ENCODE results near the gene LSM5.

LSM5 gene

DNA sequence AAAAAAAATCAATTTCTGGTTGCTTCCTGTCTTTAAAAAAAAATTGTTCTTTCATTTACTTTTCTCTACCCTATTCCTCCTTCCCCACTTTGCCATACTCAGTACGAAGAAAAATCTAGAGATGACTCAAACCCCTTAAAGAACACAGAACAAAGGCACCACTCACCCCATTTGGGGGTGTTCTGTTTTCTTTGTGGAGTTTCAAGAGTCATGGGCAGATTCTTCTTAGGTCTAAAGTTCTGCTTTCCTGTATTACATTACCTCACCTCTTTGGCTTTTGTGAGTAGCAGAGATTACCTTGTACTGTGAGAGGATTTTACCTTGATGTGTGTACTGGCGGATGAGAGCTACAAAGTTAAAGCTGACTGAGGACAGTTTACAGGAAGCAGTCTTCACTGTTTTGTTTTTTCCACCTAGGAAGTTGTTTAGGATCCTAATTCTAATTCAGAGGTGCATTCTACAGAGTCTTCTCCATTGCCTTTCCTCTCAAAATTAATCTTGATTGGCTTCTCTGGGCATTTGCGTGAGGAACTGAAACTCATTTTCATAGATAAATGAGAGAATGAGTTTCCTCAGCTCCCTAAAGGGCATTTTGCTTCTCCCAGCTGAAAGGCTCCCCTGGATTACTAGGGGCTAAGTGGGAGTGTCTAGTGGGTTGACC is 25.8 kb upstream of the LSM5 start:
- Histone ChIP-seq H3K23ac (ENCODE audit: low read length in 2 of 2) (no peak overlapping the region), H2BK120ac (ENCODE audit: low read depth, low read length) (no peak overlapping the region), H3K14ac (ENCODE audit: low read length in 2 of 2) (no peak overlapping the region), H3K4me3 (ENCODE audit: insufficient read depth in 1 of 2, low read depth in 1 of 2, low read length in 2 of 2) (no peak overlapping the region), H2AK5ac (ENCODE audit: low read length, severe bottlenecking) (no peak overlapping the region), H3K36me3 (ENCODE audit: control insufficient read depth in 1 of 2, insufficient read depth in 2 of 2, low read depth in 1 of 2, low read length in 2 of 2) (peaks cover 3 to 15% of the 10 kb centered on the region in 2 experiments), H3K18ac (ENCODE audit: low read depth in 1 of 2, low read length in 2 of 2) (no peak overlapping the region), H2BK15ac (ENCODE audit: low read depth, poor library complexity, severe bottlenecking) (no peak overlapping the region), H3K27me3 (ENCODE audit: control insufficient read depth in 1 of 2, insufficient read depth in 1 of 2, low read length in 2 of 2) (no peaks in the 10 kb centered on the region), H2BK5ac (ENCODE audit: low read depth, low read length, poor library complexity, severe bottlenecking) (no peak overlapping the region), H3K4me2 (ENCODE audit: low read length, poor library complexity, severe bottlenecking) (no peak overlapping the region), H3K4ac (ENCODE audit: low read depth in 1 of 2, low read length in 2 of 2) (no peak overlapping the region), H4K8ac (ENCODE audit: low read length) (no peak overlapping the region), H3K4me1 (ENCODE audit: control insufficient read depth, insufficient read depth, low read depth, low read length) (peaks cover 2% of the 10 kb centered on the region), H3K79me1 (replicated peaks; ENCODE audit: low read length, poor library complexity, severe bottlenecking) (peaks cover 19% of the 10 kb centered on the region), H3K9ac (ENCODE audit: low read length) (no peak overlapping the region), H2AFZ (ENCODE audit: low read depth, low read length) (no peak overlapping the region), H4K91ac (ENCODE audit: low read length) (no peak overlapping the region), H3K9me3 (ENCODE audit: control insufficient read depth, low read length) (peaks cover 27% of the 10 kb centered on the region), H2BK12ac (ENCODE audit: low read length in 2 of 2) (no peak overlapping the region), H3K27ac (ENCODE audit: low read length, poor library complexity, severe bottlenecking) (peak overlapping the region; percentile 36)
- DNase-seq: no peak
- 100% methylated on average over 2 of the region's 3 CpGs for WGBS

DNA sequence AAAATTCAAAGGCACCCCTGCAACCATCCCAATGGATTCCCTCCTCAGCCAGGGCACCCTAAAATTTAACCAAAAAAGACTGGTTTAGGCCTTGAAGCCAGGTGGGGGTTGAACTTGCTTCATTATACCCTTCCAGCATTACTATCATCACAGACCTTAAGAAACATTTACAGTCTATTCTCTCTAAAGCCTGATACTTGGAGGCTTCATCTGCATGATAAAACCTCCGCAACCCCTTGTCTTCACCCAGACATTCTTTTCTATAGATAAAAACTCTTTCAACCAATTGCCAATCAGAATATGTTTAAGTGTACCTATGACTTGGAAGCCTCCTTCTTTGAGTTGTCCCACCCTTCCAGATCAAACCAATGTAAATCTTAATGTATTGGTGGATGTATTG is 23.0 kb upstream of the LSM5 start:
- no peak overlapping the region for H4K8ac ChIP-seq (ENCODE audit: low read length)
- H4K91ac ChIP-seq (ENCODE audit: low read length): no peak overlapping the region
- no peak overlapping the region for H2BK120ac ChIP-seq (ENCODE audit: low read depth, low read length)
- H3K18ac ChIP-seq (ENCODE audit: low read depth in 1 of 2, low read length in 2 of 2): no peak overlapping the region
- H2BK15ac ChIP-seq (ENCODE audit: low read depth, poor library complexity, severe bottlenecking): no peak overlapping the region
- WGBS: no CpG with 5 or more reads among the region's 1 CpG
- H3K23ac ChIP-seq (ENCODE audit: low read length in 2 of 2): no peak overlapping the region
- H3K9me3 ChIP-seq (ENCODE audit: control insufficient read depth, low read length): peaks cover 4% of the 10 kb centered on the region
- H3K27me3 ChIP-seq (ENCODE audit: control insufficient read depth in 1 of 2, insufficient read depth in 1 of 2, low read length in 2 of 2): no peaks in the 10 kb centered on the region
- H3K4me1 ChIP-seq (ENCODE audit: control insufficient read depth, insufficient read depth, low read depth, low read length): peaks cover 2% of the 10 kb centered on the region
- H3K14ac ChIP-seq (ENCODE audit: low read length in 2 of 2): no peak overlapping the region
- no peak overlapping the region for H3K4me2 ChIP-seq (ENCODE audit: low read length, poor library complexity, severe bottlenecking)
- no peak overlapping the region for H3K4ac ChIP-seq (ENCODE audit: low read depth in 1 of 2, low read length in 2 of 2)
- H3K79me1 ChIP-seq (replicated peaks; ENCODE audit: low read length, poor library complexity, severe bottlenecking): peaks cover 15% of the 10 kb centered on the region
- H3K9ac ChIP-seq (ENCODE audit: low read length): no peak overlapping the region
- no peak overlapping the region for H2AK5ac ChIP-seq (ENCODE audit: low read length, severe bottlenecking)
- H3K4me3 ChIP-seq (ENCODE audit: insufficient read depth in 1 of 2, low read depth in 1 of 2, low read length in 2 of 2): no peak overlapping the region
- H3K27ac ChIP-seq (ENCODE audit: low read length, poor library complexity, severe bottlenecking): no peak overlapping the region
- peaks cover 3 to 13% of the 10 kb centered on the region in 2 experiments for H3K36me3 ChIP-seq (ENCODE audit: control insufficient read depth in 1 of 2, insufficient read depth in 2 of 2, low read depth in 1 of 2, low read length in 2 of 2)
- H2BK5ac ChIP-seq (ENCODE audit: low read depth, low read length, poor library complexity, severe bottlenecking): no peak overlapping the region
- no peak overlapping the region for H2AFZ ChIP-seq (ENCODE audit: low read depth, low read length)
- DNase-seq: no peak
- no peak overlapping the region for H2BK12ac ChIP-seq (ENCODE audit: low read length in 2 of 2)

DNA sequence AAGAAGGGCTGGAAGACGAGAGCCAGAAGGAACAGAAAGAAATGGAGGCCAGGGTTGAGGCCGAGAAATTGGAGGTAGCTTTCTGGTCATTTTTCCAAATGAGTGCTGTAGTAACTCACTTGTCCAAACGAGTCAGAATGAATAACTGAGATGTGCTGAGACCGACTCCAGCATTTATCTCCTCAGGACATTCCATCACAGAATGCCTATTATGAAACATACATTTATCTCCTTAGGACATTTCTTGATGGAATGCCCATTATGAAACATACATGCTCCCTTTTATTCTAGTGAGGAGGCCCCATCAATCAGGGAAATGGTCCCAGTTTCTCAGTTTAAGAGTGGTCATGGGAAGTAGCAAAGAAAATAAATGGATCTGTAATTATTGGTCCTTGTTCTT is 21.6 kb upstream of the LSM5 start:
- Histone ChIP-seq H2BK12ac (ENCODE audit: low read length in 2 of 2) (no peak overlapping the region), H3K4ac (ENCODE audit: low read depth in 1 of 2, low read length in 2 of 2) (no peak overlapping the region), H3K9ac (ENCODE audit: low read length) (no peak overlapping the region), H2BK15ac (ENCODE audit: low read depth, poor library complexity, severe bottlenecking) (no peak overlapping the region), H3K27ac (ENCODE audit: low read length, poor library complexity, severe bottlenecking) (no peak overlapping the region), H3K14ac (ENCODE audit: low read length in 2 of 2) (no peak overlapping the region), H4K8ac (ENCODE audit: low read length) (no peak overlapping the region), H3K27me3 (ENCODE audit: control insufficient read depth in 1 of 2, insufficient read depth in 1 of 2, low read length in 2 of 2) (no peaks in the 10 kb centered on the region), H3K4me3 (ENCODE audit: insufficient read depth in 1 of 2, low read depth in 1 of 2, low read length in 2 of 2) (no peak overlapping the region), H3K4me2 (ENCODE audit: low read length, poor library complexity, severe bottlenecking) (no peak overlapping the region), H3K9me3 (ENCODE audit: control insufficient read depth, low read length) (no peaks in the 10 kb centered on the region), H2BK5ac (ENCODE audit: low read depth, low read length, poor library complexity, severe bottlenecking) (no peak overlapping the region), H3K4me1 (ENCODE audit: control insufficient read depth, insufficient read depth, low read depth, low read length) (peaks cover 2% of the 10 kb centered on the region), H3K79me1 (replicated peaks; ENCODE audit: low read length, poor library complexity, severe bottlenecking) (peaks cover 15% of the 10 kb centered on the region), H4K91ac (ENCODE audit: low read length) (no peak overlapping the region), H3K18ac (ENCODE audit: low read depth in 1 of 2, low read length in 2 of 2) (no peak overlapping the region), H2BK120ac (ENCODE audit: low read depth, low read length) (no peak overlapping the region), H2AFZ (ENCODE audit: low read depth, low read length) (no peak overlapping the region), H3K23ac (ENCODE audit: low read length in 2 of 2) (no peak overlapping the region), H2AK5ac (ENCODE audit: low read length, severe bottlenecking) (no peak overlapping the region), H3K36me3 (ENCODE audit: control insufficient read depth in 1 of 2, insufficient read depth in 2 of 2, low read depth in 1 of 2, low read length in 2 of 2) (peaks cover 0 to 9% of the 10 kb centered on the region in 2 experiments)
- DNase-seq: no peak
- 93% methylated on average over 4 of the region's 4 CpGs for WGBS

- Histone ChIP-seq H3K4ac (ENCODE audit: low read depth in 1 of 2, low read length in 2 of 2) (no peak overlapping the region), H4K8ac (ENCODE audit: low read length) (no peak overlapping the region), H3K14ac (ENCODE audit: low read length in 2 of 2) (no peak overlapping the region), H2BK15ac (ENCODE audit: low read depth, poor library complexity, severe bottlenecking) (no peak overlapping the region), H3K27me3 (ENCODE audit: control insufficient read depth in 1 of 2, insufficient read depth in 1 of 2, low read length in 2 of 2) (no peaks in the 10 kb centered on the region), H2BK12ac (ENCODE audit: low read length in 2 of 2) (no peak overlapping the region), H3K9ac (ENCODE audit: low read length) (no peak overlapping the region), H3K23ac (ENCODE audit: low read length in 2 of 2) (no peak overlapping the region), H3K36me3 (ENCODE audit: control insufficient read depth in 1 of 2, insufficient read depth in 2 of 2, low read depth in 1 of 2, low read length in 2 of 2) (peaks cover 0 to 2% of the 10 kb centered on the region in 2 experiments), H3K79me1 (replicated peaks; ENCODE audit: low read length, poor library complexity, severe bottlenecking) (peaks cover 9% of the 10 kb centered on the region), H3K4me3 (ENCODE audit: insufficient read depth in 1 of 2, low read depth in 1 of 2, low read length in 2 of 2) (no peak overlapping the region), H3K9me3 (ENCODE audit: control insufficient read depth, low read length) (no peaks in the 10 kb centered on the region), H3K4me1 (ENCODE audit: control insufficient read depth, insufficient read depth, low read depth, low read length) (no peaks in the 10 kb centered on the region), H3K4me2 (ENCODE audit: low read length, poor library complexity, severe bottlenecking) (no peak overlapping the region), H2BK120ac (ENCODE audit: low read depth, low read length) (no peak overlapping the region), H3K27ac (ENCODE audit: low read length, poor library complexity, severe bottlenecking) (no peak overlapping the region), H2AFZ (ENCODE audit: low read depth, low read length) (no peak overlapping the region), H4K91ac (ENCODE audit: low read length) (no peak overlapping the region), H3K18ac (ENCODE audit: low read depth in 1 of 2, low read length in 2 of 2) (no peak overlapping the region), H2BK5ac (ENCODE audit: low read depth, low read length, poor library complexity, severe bottlenecking) (no peak overlapping the region), H2AK5ac (ENCODE audit: low read length, severe bottlenecking) (no peak overlapping the region)
- 78% methylated on average over 3 of the region's 6 CpGs for WGBS
- peak; percentile 35 for DNase-seq
Measured at GRCh38 chr7:32507414-32507813, 17.2 kb upstream of the LSM5 start.

Measured in mesenchymal stem cell (in vitro differentiated cells and primary cell).